HEK293T (cell line): ENCODE data around the gene TMEM131.

ENCODE experiments used
- BHLHE40 ChIP-seq: fragments of 450-650 bp; IDR thresholded peaks from 2 replicates; pipeline ENCODE4 v1.6.1; 2016; ENCODE audit warnings: mild to moderate bottlenecking, moderate library complexity, borderline replicate concordance
- ELF4 ChIP-seq: fragments of 450-650 bp; IDR thresholded peaks from 2 replicates; pipeline ENCODE4 v1.6.1; 2017; ENCODE audit warnings: antibody characterized with exemption
- FOXA1 ChIP-seq: fragments of 450-650 bp; IDR thresholded peaks from 2 replicates; pipeline ENCODE4 v1.6.1; 2016; ENCODE audit warnings: mild to moderate bottlenecking
- FOXK2 ChIP-seq: fragments of 450-650 bp; IDR thresholded peaks from 2 replicates; pipeline ENCODE4 v1.6.1; 2016; ENCODE audit warnings: mild to moderate bottlenecking
- FOXM1 ChIP-seq: fragments of 450-650 bp; IDR thresholded peaks from 2 replicates; pipeline ENCODE4 v1.6.1; 2017; ENCODE audit warnings: mild to moderate bottlenecking, borderline replicate concordance
- HDGF ChIP-seq: fragments of 450-650 bp; IDR thresholded peaks from 2 replicates; pipeline ENCODE4 v1.6.1; 2017; ENCODE audit warnings: antibody characterized with exemption, borderline replicate concordance
- LEF1 ChIP-seq: fragments of 450-650 bp; IDR thresholded peaks from 2 replicates; pipeline ENCODE4 v1.6.1; 2017; ENCODE audit warnings: mild to moderate bottlenecking, borderline replicate concordance
- SP1 ChIP-seq: fragments of 450-650 bp; IDR thresholded peaks from 2 replicates; pipeline ENCODE4 v1.6.1; 2017
- SUZ12 ChIP-seq: fragments of 450-650 bp; IDR thresholded peaks from 2 replicates; pipeline ENCODE4 v1.6.1; 2016; ENCODE audit warnings: mild to moderate bottlenecking
- TARDBP ChIP-seq: fragments of 450-650 bp; IDR thresholded peaks from 2 replicates; pipeline ENCODE4 v1.6.1; 2016
- TF ChIP-seq, protein P1 (sequence below): fragments of 450-650 bp; IDR thresholded peaks from 2 replicates; pipeline ENCODE4 v1.6.1; 2016

GRCh38 chr2:97849881-97850528 is 145.7 kb downstream of the TMEM131 start:
- TF ChIP-seq SP1 (no peak), TARDBP (no peak), FOXM1 (no peak), FOXK2 (no peak), BHLHE40 (no peak), FOXA1 (no peak), HDGF (no peak), ELF4 (no peak), LEF1 (no peak), SUZ12 (no peak)
- TF ChIP-seq, protein P1, sequence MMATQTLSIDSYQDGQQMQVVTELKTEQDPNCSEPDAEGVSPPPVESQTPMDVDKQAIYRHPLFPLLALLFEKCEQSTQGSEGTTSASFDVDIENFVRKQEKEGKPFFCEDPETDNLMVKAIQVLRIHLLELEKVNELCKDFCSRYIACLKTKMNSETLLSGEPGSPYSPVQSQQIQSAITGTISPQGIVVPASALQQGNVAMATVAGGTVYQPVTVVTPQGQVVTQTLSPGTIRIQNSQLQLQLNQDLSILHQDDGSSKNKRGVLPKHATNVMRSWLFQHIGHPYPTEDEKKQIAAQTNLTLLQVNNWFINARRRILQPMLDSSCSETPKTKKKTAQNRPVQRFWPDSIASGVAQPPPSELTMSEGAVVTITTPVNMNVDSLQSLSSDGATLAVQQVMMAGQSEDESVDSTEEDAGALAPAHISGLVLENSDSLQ: no peak
